ENCODE measurements around the gene MIPOL1.

MIPOL1 gene

GRCh38 chr14:37165794-37166193 lies 31.9 kb upstream of the MIPOL1 start:
- no peak for TF ChIP-seq CTCF (IDR thresholded peaks at IDR 0.05; ENCODE audit: low read depth, low read length)
- no peak for DNase-seq (ENCODE audit: low read depth, low spot score)
- in situ Hi-C loops (cut with HindIII; ENCODE audit: low sequenced_read_pairs), result no loop called here
- H3K4me3 ChIP-seq (ENCODE audit: low read depth, low read length), result no peak overlapping the region

- no peak for DNase-seq (ENCODE audit: low read depth, low spot score)
- H3K4me3 ChIP-seq (ENCODE audit: low read depth, low read length), result no peak overlapping the region
- TF ChIP-seq CTCF (IDR thresholded peaks at IDR 0.05; ENCODE audit: low read depth, low read length), result no peak
- in situ Hi-C loops (cut with HindIII; ENCODE audit: low sequenced_read_pairs), result no loop called here
These were observed 30.3 kb upstream of the MIPOL1 start for GRCh38 chr14:37167151-37168047.

- no peak for TF ChIP-seq CTCF (IDR thresholded peaks at IDR 0.05; ENCODE audit: low read depth, low read length)
- H3K4me3 ChIP-seq (ENCODE audit: low read depth, low read length), result no peak overlapping the region
- in situ Hi-C loops (cut with HindIII; ENCODE audit: low sequenced_read_pairs), result no loop called here
These were observed 29.0 kb upstream of the MIPOL1 start for GRCh38 chr14:37168721-37169120.

GRCh38 chr14:37170237-37170636 lies 27.5 kb upstream of the MIPOL1 start:
- in situ Hi-C loops (cut with HindIII; ENCODE audit: low sequenced_read_pairs), result no loop called here

More at GRCh38 chr14:37168721-37169120, 29.0 kb upstream of the MIPOL1 start:
- DNase-seq (ENCODE audit: low read depth, low spot score), result no peak

GRCh38 chr14:37170993-37171392 lies 26.7 kb upstream of the MIPOL1 start:
- H3K4me3 ChIP-seq (ENCODE audit: low read depth, low read length), result no peak overlapping the region
- TF ChIP-seq CTCF (IDR thresholded peaks at IDR 0.05; ENCODE audit: low read depth, low read length), result no peak
- in situ Hi-C loops (cut with HindIII; ENCODE audit: low sequenced_read_pairs), result no loop called here
- DNase-seq (ENCODE audit: low read depth, low spot score), result no peak

More at GRCh38 chr14:37170237-37170636, 27.5 kb upstream of the MIPOL1 start:
- H3K4me3 ChIP-seq (ENCODE audit: low read depth, low read length), result no peak overlapping the region
- DNase-seq (ENCODE audit: low read depth, low spot score), result no peak
- TF ChIP-seq CTCF (IDR thresholded peaks at IDR 0.05; ENCODE audit: low read depth, low read length), result no peak

DNA sequence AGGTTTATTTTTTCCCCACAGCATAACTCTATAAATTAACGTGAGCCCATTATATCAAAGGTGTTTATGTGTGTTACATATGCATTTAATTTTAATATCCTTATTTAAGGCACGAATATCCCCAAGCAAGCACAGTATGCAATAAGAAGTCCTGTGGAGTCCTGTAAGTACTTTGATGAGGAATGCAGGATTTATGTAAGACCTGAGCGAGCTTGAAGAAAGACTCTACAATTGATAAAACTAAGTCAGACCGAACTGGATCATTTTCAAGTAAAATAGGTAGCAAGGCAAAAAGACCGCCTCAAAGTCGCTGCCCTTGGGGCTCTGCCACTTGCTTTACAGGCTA lies 26.1 kb upstream of the MIPOL1 start:
- DNase-seq (ENCODE audit: low read depth, low spot score), result no peak
- in situ Hi-C loops (cut with HindIII; ENCODE audit: low sequenced_read_pairs), result no loop called here
- TF ChIP-seq CTCF (IDR thresholded peaks at IDR 0.05; ENCODE audit: low read depth, low read length), result no peak
- peak overlapping the region; percentile 72 for H3K4me3 ChIP-seq (ENCODE audit: low read depth, low read length)
